ENCODE measurements around the gene ST6GALNAC3. TPM values are rescaled to one million over a fixed set of nuclear protein-coding genes. Genes with fewer than 3 reads are reported as not detected.
"Not testable (repeated sequence)": the region's sequence is repeated elsewhere in the genome, so short reads cannot be mapped to it uniquely, and the experiment has no call there.

Gene ST6GALNAC3
- total RNA-seq, 6 experiments from 2014 or later, result 1.00 to 1.7 (median 1.2) TPM

- H3K9me3 Mint-ChIP-seq, result peaks cover 3% of the 10 kb centered on the region; the same call in 1 of the 2 replicates
- H3K27me3 Mint-ChIP-seq (ENCODE audit: insufficient read depth), result no peaks in the 10 kb centered on the region
- no peak overlapping the region for H3K27ac Mint-ChIP-seq
Measured at GRCh38 chr1:76237211-76237610, 162.7 kb downstream of the ST6GALNAC3 start.

DNA sequence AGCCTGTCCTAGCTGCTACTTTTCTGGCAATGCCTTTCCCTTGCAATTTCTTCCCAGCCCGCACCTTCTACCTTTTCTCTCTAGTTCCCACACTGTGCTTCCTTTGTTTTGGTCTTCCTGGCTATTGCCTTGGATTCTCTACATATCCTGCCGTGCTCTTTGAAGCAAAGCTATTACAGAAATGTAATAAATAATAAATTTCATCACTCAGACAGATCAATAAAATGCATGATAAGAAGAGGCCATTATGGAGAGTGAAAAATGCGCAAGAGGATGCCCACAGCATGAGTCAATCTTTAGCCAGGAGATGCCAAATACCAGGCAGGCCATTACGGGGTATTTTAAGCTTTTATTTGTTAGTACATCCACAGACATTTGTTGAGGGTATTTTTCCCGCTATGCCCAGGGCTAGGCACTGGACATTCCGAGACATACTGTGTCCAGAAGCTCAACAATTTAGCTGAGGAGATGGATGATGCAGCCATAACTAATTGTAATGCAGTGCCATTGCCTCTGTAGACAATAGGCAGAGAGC is 163.6 kb downstream of the ST6GALNAC3 start:
- Mint-ChIP-seq H3K4me1 (ENCODE audit: low read depth) (peaks cover 21% of the 10 kb centered on the region), H3K9me3 (peaks cover 11% of the 10 kb centered on the region), H3K27ac (peak overlapping the region; percentile 51), H3K36me3 (ENCODE audit: low read depth) (no peaks in the 10 kb centered on the region), H3K4me3 (peak overlapping the region; percentile 51; the same call in 1 of the 2 replicates), H3K27me3 (ENCODE audit: insufficient read depth) (no peaks in the 10 kb centered on the region)
- no peak for TF ChIP-seq CTCF (IDR thresholded peaks at IDR 0.05)
- peak; percentile 35 for DNase-seq

More at GRCh38 chr1:76237211-76237610, 162.7 kb downstream of the ST6GALNAC3 start:
- H3K4me1 Mint-ChIP-seq (ENCODE audit: low read depth), result peaks cover 21% of the 10 kb centered on the region
- no peak overlapping the region for H3K4me3 Mint-ChIP-seq
- no peak for TF ChIP-seq CTCF (IDR thresholded peaks at IDR 0.05)
- H3K36me3 Mint-ChIP-seq (ENCODE audit: low read depth), result no peaks in the 10 kb centered on the region
- DNase-seq, result no peak

DNA sequence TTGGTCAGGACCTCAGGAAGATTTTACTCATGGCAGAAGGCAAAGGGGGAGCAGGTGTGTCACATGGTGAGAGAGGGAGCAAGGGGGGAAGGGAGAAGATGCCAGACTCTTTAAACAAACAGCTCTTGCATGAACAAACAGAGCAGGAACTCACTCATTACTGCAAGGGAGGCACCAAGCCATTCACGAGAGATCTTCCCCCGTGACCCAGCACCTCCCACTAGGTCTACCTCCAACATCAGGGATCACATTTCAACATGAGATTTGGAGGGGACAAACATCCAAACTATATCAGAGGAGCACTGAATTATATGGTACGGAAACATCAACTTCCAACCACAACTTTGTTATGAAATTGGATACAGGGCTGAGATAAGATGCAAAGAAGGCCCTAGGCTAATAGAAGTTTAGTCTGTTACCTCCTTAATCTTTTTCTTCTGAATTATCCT is 164.9 kb downstream of the ST6GALNAC3 start:
- H3K9me3 Mint-ChIP-seq, result peaks cover 24% of the 10 kb centered on the region
- no peak for DNase-seq
- TF ChIP-seq CTCF (IDR thresholded peaks at IDR 0.05), result no peak
- no peak overlapping the region for H3K4me3 Mint-ChIP-seq
- 0 out of 2 replicates have a peak, but pooled peaks cover 3% of the 10 kb centered on the region for H3K36me3 Mint-ChIP-seq (ENCODE audit: low read depth)
- H3K27ac Mint-ChIP-seq, result no peak overlapping the region
- peaks cover 21% of the 10 kb centered on the region for H3K4me1 Mint-ChIP-seq (ENCODE audit: low read depth)
- H3K27me3 Mint-ChIP-seq (ENCODE audit: insufficient read depth), result no peaks in the 10 kb centered on the region

- Mint-ChIP-seq H3K27ac (no peak overlapping the region), H3K36me3 (ENCODE audit: low read depth) (0 out of 2 replicates have a peak, but pooled peaks cover 6% of the 10 kb centered on the region), H3K27me3 (ENCODE audit: insufficient read depth) (no peaks in the 10 kb centered on the region), H3K9me3 (peaks cover 32% of the 10 kb centered on the region), H3K4me1 (ENCODE audit: low read depth) (peaks cover 21% of the 10 kb centered on the region), H3K4me3 (no peak overlapping the region)
- DNase-seq, result peak; percentile 0
- no peak for TF ChIP-seq CTCF (IDR thresholded peaks at IDR 0.05)
Measured at GRCh38 chr1:76240316-76240715, 165.8 kb downstream of the ST6GALNAC3 start.

DNA sequence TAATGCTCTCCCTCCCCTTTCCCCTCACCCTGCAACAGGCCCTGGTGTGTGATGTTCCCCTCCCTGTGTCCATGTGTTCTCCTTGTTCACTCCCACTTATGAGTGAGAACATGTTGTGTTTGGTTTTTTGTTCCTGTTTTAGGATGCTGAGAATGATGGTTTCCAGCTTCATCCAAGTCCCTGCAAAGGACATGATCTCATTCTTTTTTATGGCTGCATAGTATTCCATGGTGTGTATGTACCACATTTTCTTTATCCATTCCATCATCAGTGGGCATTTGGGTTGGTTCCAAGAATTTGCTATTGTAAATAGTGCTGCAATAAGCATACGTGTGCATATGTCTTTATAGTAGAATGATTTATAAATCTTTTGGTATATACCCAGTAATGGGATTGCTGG is 168.0 kb downstream of the ST6GALNAC3 start:
- not testable (repeated sequence) for H3K36me3 Mint-ChIP-seq (ENCODE audit: low read depth); H3K27me3 Mint-ChIP-seq (ENCODE audit: insufficient read depth); H3K27ac Mint-ChIP-seq; DNase-seq; H3K4me3 Mint-ChIP-seq
- peaks cover 21% of the 10 kb centered on the region for H3K4me1 Mint-ChIP-seq (ENCODE audit: low read depth)
- peaks cover 38% of the 10 kb centered on the region for H3K9me3 Mint-ChIP-seq

DNA sequence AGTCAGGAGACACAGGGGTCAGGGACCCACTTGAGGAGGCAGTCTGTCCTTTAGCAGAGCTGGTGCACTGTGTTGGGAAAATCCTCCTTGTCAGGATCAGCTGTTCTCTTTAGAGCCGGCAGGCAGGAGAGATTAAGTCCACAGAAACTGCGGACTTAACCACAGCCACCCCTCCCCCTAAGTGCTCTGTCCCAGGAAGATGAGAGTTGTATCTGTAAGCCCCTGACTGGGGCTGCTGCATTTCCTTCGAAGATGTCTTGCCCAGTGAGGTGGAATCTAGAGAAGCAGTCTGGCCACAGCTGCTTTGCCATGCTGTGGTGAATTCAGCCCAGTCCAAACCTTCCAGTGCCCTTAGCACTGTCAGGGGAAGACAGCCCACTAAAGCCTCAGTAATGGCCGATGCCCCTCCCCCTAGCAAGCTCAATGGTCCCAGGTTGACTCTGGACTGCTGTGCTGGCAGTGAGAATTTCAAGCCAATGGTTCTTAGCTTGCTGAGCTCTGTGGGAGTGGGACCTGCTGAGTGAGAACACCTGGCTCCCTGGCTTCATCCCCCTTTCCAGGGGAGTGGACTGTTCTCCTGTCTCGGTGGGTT is 172.8 kb downstream of the ST6GALNAC3 start:
- H3K27ac Mint-ChIP-seq, result no peak overlapping the region
- no peak for DNase-seq
- no peak overlapping the region for H3K4me3 Mint-ChIP-seq
- no peaks in the 10 kb centered on the region for H3K4me1 Mint-ChIP-seq (ENCODE audit: low read depth)
- H3K36me3 Mint-ChIP-seq (ENCODE audit: low read depth), result 0 out of 2 replicates have a peak, but pooled peaks cover 6% of the 10 kb centered on the region
- H3K27me3 Mint-ChIP-seq (ENCODE audit: insufficient read depth), result no peaks in the 10 kb centered on the region
- no peak for TF ChIP-seq CTCF (IDR thresholded peaks at IDR 0.05)
- peaks cover 47% of the 10 kb centered on the region for H3K9me3 Mint-ChIP-seq

Data from HFFc6 (cell line).